Muscle of leg (tissue), 11 donors: ENCODE data around the gene FEZ2. TPM values are rescaled to one million over a fixed set of nuclear protein-coding genes. Genes with fewer than 3 reads are reported as not detected.
A peak's percentile ranks its signal among the peaks of the same experiment; 100 is the strongest.

ENCODE experiments used
- DNase-seq: peaks from one replicate; pipeline ENCODE4 v3.0.0; 2013
- H3K27ac ChIP-seq: one replicate; pipeline ENCODE4 v1.5.1; 2013; ENCODE audit warnings: mild to moderate bottlenecking, low read length, control low read depth
- H3K27me3 ChIP-seq: one replicate; pipeline ENCODE4 v1.6.1; 2013; ENCODE audit warnings: low read length; ENCODE audit not compliant: control insufficient read depth, insufficient read depth
- H3K36me3 ChIP-seq: one replicate; pipeline ENCODE4 v1.6.1; 2013; ENCODE audit warnings: low read length; ENCODE audit not compliant: control insufficient read depth, insufficient read depth
- H3K4me1 ChIP-seq: one replicate; pipeline ENCODE4 v1.6.1; 2013; ENCODE audit warnings: low read length; ENCODE audit not compliant: control insufficient read depth, insufficient read depth
- H3K4me3 ChIP-seq: one replicate; pipeline ENCODE4 v1.5.1; 2013; ENCODE audit warnings: low read length, control low read depth
- H3K9me3 ChIP-seq: replicated peaks from 2 replicates; pipeline ENCODE4 v1.6.1; 2013; ENCODE audit warnings: low read depth, low read length; ENCODE audit not compliant: control insufficient read depth
- WGBS: methylation state at CpG from one replicate; pipeline ENCODE4 v1.1.5; 2013; ENCODE audit warnings: missing lambda C conversion rate; ENCODE audit not compliant: insufficient coverage; 5-methylcytosine and 5-hydroxymethylcytosine counted together
- polyA plus RNA-seq, 8 donors: library from polyadenylated mRNA; unstranded; fragments of 120-200 nt; gene quantifications; one replicate each; pipeline versions ENCODE4 v1.2.1 to v1.2.3, GENCODE V29; 2013; ENCODE audit warnings: inconsistent platforms in 1 of 8, low replicate concordance in 1 of 8; ENCODE audit not compliant: insufficient read length in 8 of 8, insufficient read depth in 1 of 8
- total RNA-seq: library from RNA; stranded (reverse); fragments of 120-200 nt; gene quantifications from one replicate; pipeline ENCODE4 v1.2.4, GENCODE V29; 2013

Gene FEZ2
- total and polyA plus RNA-seq, 9 donors = 68.9 to 100 (median 77.1) TPM

DNA sequence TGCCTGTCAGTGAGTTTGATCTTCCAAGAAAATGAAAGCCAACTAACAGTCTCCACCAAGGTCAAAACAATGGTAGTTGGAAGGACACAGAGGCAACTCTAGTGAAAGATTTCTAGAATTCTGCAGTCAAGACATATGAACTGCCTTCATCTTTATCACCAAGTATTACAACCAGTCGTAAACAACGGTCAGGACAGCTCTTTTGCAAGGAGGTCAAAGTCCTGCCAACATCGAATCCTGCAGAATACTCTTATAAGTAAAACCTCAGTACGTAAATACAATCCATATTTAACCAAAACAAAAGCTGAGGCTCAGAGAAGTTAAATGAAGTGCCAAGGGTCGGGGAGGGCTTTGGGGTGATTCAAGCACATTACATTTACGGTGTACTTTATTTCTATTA, 3.1 kb downstream of the FEZ2 start:
- Histone ChIP-seq H3K27me3 (no peaks in the 10 kb centered on the region), H3K4me3 (no peak overlapping the region), H3K27ac (no peak overlapping the region), H3K4me1 (peaks cover 11% of the 10 kb centered on the region), H3K36me3 (peaks cover 4% of the 10 kb centered on the region), H3K9me3 (no peaks in the 10 kb centered on the region)
- WGBS = no CpG with 5 or more reads among the region's 6 CpGs
- DNase-seq = no peak

- Histone ChIP-seq H3K36me3 (peaks cover 18% of the 10 kb centered on the region), H3K9me3 (no peaks in the 10 kb centered on the region), H3K27ac (no peak overlapping the region), H3K27me3 (no peaks in the 10 kb centered on the region), H3K4me3 (no peak overlapping the region), H3K4me1 (peaks cover 7% of the 10 kb centered on the region)
- peak; percentile 67 for DNase-seq
- no CpG with 5 or more reads among the region's 2 CpGs for WGBS
Observed at GRCh38 chr2:36589230-36589630, 8.7 kb downstream of the FEZ2 start.

GRCh38 chr2:36587556-36587955, 10.4 kb downstream of the FEZ2 start:
- peaks cover 7% of the 10 kb centered on the region for H3K4me1 ChIP-seq
- no peak overlapping the region for H3K27ac ChIP-seq
- H3K36me3 ChIP-seq = peaks cover 28% of the 10 kb centered on the region

DNA sequence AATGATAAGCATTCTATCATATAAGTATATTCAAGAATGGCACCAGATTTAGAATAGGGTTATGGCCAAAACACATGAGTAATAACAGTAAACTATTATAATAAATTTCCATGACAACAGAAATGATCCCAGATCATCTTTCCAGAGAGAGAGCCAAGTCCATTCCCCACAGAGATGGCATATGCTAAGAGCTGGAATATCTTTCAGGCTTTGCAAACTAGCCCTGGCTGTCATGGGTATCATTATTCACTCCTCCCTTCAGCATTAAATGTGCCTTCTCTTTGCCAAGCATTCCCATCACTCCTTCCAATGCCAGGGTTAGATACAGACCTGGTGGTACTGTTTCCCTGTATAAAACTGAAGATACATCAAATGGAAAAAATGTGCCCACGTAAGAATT, 10.9 kb downstream of the FEZ2 start:
- peak; percentile 80 for DNase-seq
- no peak overlapping the region for H3K4me3 ChIP-seq
- H3K27ac ChIP-seq = no peak overlapping the region
- peaks cover 7% of the 10 kb centered on the region for H3K4me1 ChIP-seq
- peaks cover 28% of the 10 kb centered on the region for H3K36me3 ChIP-seq
- no peaks in the 10 kb centered on the region for H3K27me3 ChIP-seq
- no CpG with 5 or more reads among the region's 1 CpG for WGBS
- no peaks in the 10 kb centered on the region for H3K9me3 ChIP-seq

More at GRCh38 chr2:36587556-36587955, 10.4 kb downstream of the FEZ2 start:
- Histone ChIP-seq H3K4me3 (no peak overlapping the region), H3K27me3 (no peaks in the 10 kb centered on the region), H3K9me3 (no peaks in the 10 kb centered on the region)
- DNase-seq = no peak
- WGBS = no CpG with 5 or more reads among the region's 3 CpGs

GRCh38 chr2:36586672-36587071, 11.3 kb downstream of the FEZ2 start:
- Histone ChIP-seq H3K36me3 (peaks cover 28% of the 10 kb centered on the region), H3K4me1 (peaks cover 7% of the 10 kb centered on the region), H3K27me3 (no peaks in the 10 kb centered on the region), H3K9me3 (no peaks in the 10 kb centered on the region), H3K27ac (no peak overlapping the region), H3K4me3 (no peak overlapping the region)
- DNase-seq = no peak
- no CpG with 5 or more reads among the region's 6 CpGs for WGBS

- DNase-seq = no peak
- Histone ChIP-seq H3K9me3 (no peaks in the 10 kb centered on the region), H3K27ac (no peak overlapping the region), H3K4me3 (no peak overlapping the region), H3K4me1 (peaks cover 6% of the 10 kb centered on the region), H3K27me3 (no peaks in the 10 kb centered on the region), H3K36me3 (peaks cover 39% of the 10 kb centered on the region)
- WGBS = no CpG with 5 or more reads among the region's 1 CpG
Observed at GRCh38 chr2:36584148-36584794, 13.7 kb downstream of the FEZ2 start.

- 33% methylated on average over 1 of the region's 3 CpGs for WGBS
- Histone ChIP-seq H3K27ac (no peak overlapping the region), H3K36me3 (peaks cover 43% of the 10 kb centered on the region), H3K9me3 (no peaks in the 10 kb centered on the region), H3K4me1 (peaks cover 3% of the 10 kb centered on the region), H3K4me3 (no peak overlapping the region), H3K27me3 (no peaks in the 10 kb centered on the region)
- DNase-seq = no peak
Observed at GRCh38 chr2:36582951-36583350, 15.0 kb downstream of the FEZ2 start.

GRCh38 chr2:36582538-36582937, 15.4 kb downstream of the FEZ2 start:
- Histone ChIP-seq H3K4me1 (peaks cover 3% of the 10 kb centered on the region), H3K27me3 (no peaks in the 10 kb centered on the region), H3K27ac (peak overlapping the region; percentile 31), H3K4me3 (no peak overlapping the region), H3K36me3 (peaks cover 43% of the 10 kb centered on the region), H3K9me3 (no peaks in the 10 kb centered on the region)
- peak; percentile 37 for DNase-seq
- WGBS = no CpG with 5 or more reads among the region's 5 CpGs

DNA sequence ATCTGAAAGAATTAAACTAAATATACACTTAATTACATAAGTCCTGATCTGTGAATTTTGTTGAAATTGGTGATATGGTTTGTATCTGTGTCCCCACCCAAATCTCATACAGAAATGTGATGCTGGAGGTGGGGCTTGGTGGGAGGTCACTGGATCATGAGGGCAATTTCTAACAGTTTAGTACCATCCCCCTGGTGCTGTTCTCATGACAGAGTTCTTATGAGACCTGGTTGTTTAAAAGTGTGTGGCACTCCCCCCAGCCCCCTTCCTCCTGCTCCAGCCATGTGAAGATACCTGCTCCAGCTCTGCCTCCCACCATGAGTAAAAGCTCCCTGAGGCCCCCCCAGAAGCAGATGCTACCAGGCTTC, 18.7 kb downstream of the FEZ2 start:
- no peak overlapping the region for H3K4me3 ChIP-seq
- DNase-seq = no peak
- H3K27ac ChIP-seq = no peak overlapping the region
- no peaks in the 10 kb centered on the region for H3K27me3 ChIP-seq
- H3K9me3 ChIP-seq = no peaks in the 10 kb centered on the region
- peaks cover 51% of the 10 kb centered on the region for H3K36me3 ChIP-seq
- H3K4me1 ChIP-seq = no peaks in the 10 kb centered on the region

DNA sequence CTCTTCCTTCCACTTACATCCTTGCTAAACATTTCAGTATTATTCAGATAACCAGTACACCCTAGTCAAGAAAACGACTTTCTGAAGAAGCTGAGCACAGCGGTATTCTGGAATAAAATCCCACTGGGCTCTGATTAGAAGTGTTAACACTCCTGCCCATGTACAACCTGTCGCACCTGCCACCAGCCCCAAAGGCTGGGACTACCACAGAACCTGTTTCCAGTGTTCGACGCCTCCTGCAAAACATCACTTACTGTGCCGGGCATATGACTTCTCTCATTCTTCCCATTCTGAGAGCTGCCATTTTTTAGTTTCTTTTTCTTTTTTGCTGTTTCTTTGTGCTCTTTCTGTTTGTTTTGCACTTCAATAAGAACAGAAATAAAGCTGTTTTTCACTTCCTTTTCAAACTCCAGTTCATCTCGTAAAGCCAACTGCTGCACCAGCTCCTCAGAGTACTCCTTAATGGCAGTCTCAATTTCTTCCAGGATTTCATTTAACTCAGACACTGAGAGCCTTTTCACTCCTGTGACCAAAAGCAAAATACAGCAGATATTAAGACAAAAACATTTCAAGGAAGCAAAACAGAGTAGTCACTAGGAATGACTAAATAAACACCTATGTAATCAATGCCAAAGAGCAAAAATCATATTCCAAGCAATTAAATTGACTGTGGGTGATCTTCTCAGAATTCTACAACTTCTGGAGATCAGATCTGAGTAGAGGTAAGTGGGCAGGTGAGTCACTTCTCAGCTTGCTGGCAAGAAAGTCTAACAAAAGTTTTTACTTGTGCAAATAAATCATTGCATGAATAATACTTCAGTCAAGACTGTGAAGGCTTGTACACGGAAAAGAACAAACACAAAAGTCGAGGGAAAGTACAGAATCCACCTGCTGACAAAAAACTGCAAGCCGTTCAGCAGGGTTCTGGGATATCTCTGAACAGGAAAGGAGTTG, 19.3 kb downstream of the FEZ2 start:
- H3K4me3 ChIP-seq = no peak overlapping the region
- H3K27me3 ChIP-seq = no peaks in the 10 kb centered on the region
- H3K9me3 ChIP-seq = no peaks in the 10 kb centered on the region
- H3K4me1 ChIP-seq = no peaks in the 10 kb centered on the region
- H3K36me3 ChIP-seq = peaks cover 45% of the 10 kb centered on the region
- no peak for DNase-seq
- WGBS = 98% methylated on average over 4 of the region's 10 CpGs
- H3K27ac ChIP-seq = no peak overlapping the region
